WERI-Rb-1 (cell line): ENCODE results near the gene PCDH18.

ENCODE experiments used
- DNase-seq: peaks from one replicate; pipeline ENCODE4 v3.0.0-alpha.2; 2020
- H3K27ac ChIP-seq: fragments of 250-450 bp; sonication (Bioruptor Pico); 2 replicates; pipeline ENCODE4 v1.5.1; 2020; ENCODE audit warnings: mild to moderate bottlenecking, moderate library complexity
- H3K27me3 ChIP-seq: fragments of 250-450 bp; sonication (Bioruptor Pico); 2 replicates; pipeline ENCODE4 v1.5.1; 2021; ENCODE audit warnings: mild to moderate bottlenecking, low read depth, moderate library complexity; ENCODE audit not compliant: insufficient read depth, severe bottlenecking
- H3K36me3 ChIP-seq: fragments of 250-450 bp; sonication (Bioruptor Pico); 2 replicates; pipeline ENCODE4 v1.5.1; 2020; ENCODE audit warnings: mild to moderate bottlenecking, moderate library complexity
- H3K4me3 ChIP-seq: 2 replicates; pipeline ENCODE4 v1.5.1; 2011; ENCODE audit warnings: low read depth, mild to moderate bottlenecking, control low read depth, low read length
- H3K9me3 ChIP-seq: fragments of 250-450 bp; sonication (Bioruptor Pico); 2 replicates; pipeline ENCODE4 v1.5.1; 2021; ENCODE audit warnings: mild to moderate bottlenecking, moderate library complexity; ENCODE audit not compliant: severe bottlenecking
- CTCF ChIP-seq: IDR thresholded peaks from 2 replicates; pipeline ENCODE4 v1.5.1; 2011; ENCODE audit warnings: low read depth, mild to moderate bottlenecking, control low read depth, inconsistent platforms, low read length

The PCDH18 gene

DNA sequence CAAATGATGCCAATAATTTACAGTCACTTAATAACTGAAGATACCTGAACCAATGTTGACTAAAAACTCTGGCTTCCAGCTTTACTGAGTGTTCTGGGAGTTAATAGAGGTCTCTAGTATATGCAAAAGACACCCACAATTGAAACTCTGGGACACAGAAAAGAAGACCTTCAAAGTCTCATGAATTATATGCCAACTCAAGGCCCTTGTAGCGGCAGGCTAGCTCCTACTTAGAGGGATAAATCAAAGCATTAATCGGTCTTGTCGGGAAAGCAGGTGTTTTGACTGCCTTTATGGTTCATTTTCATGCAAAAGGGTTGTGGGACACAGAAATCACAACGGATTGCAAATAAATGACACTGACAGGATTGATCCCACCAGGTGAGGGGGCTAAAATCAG lies 55.9 kb downstream of the PCDH18 start:
- TF ChIP-seq CTCF = no peak
- no peaks in the 10 kb centered on the region for H3K27me3 ChIP-seq

GRCh38 chr4:137474711-137475301 lies 57.5 kb downstream of the PCDH18 start:
- H3K9me3 ChIP-seq = no peaks in the 10 kb centered on the region
- no peaks in the 10 kb centered on the region for H3K36me3 ChIP-seq
- TF ChIP-seq CTCF = no peak
- DNase-seq = no peak
- no peaks in the 10 kb centered on the region for H3K27me3 ChIP-seq
- no peak overlapping the region for H3K27ac ChIP-seq
- H3K4me3 ChIP-seq = no peak overlapping the region

More for the DNA sequence above, 55.9 kb downstream of the PCDH18 start:
- no peak overlapping the region for H3K27ac ChIP-seq
- DNase-seq = peak; percentile 32
- H3K9me3 ChIP-seq = no peaks in the 10 kb centered on the region
- no peaks in the 10 kb centered on the region for H3K36me3 ChIP-seq
- no peak overlapping the region for H3K4me3 ChIP-seq

- Histone ChIP-seq H3K9me3 (peaks cover 8% of the 10 kb centered on the region), H3K4me3 (no peak overlapping the region), H3K27ac (no peak overlapping the region), H3K27me3 (no peaks in the 10 kb centered on the region), H3K36me3 (no peaks in the 10 kb centered on the region)
- TF ChIP-seq CTCF = no peak
- DNase-seq = no peak
Observed at GRCh38 chr4:137471895-137472294, 60.4 kb downstream of the PCDH18 start.

DNA sequence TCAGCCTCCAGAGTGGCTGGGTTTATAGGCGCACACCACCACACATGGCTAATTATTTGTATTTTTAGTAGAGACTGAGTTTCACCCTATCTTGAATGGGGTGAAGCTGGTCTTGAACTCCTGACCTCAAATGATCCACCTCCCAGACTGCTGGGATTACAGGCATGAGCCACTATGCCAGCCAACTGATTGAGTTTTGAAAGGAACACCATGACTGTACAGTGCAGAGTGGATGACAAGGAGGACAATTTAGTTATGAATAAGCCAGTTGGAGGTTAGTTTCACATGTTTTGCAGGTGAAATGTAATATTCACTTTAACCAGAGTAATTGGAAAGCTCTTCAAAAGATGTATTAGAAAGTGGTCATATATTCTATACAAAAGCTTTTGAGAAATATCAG lies 60.8 kb downstream of the PCDH18 start:
- Histone ChIP-seq H3K4me3 (no peak overlapping the region), H3K36me3 (no peaks in the 10 kb centered on the region), H3K27me3 (no peaks in the 10 kb centered on the region), H3K27ac (no peak overlapping the region), H3K9me3 (peaks cover 8% of the 10 kb centered on the region)
- TF ChIP-seq CTCF = no peak
- no peak for DNase-seq

DNA sequence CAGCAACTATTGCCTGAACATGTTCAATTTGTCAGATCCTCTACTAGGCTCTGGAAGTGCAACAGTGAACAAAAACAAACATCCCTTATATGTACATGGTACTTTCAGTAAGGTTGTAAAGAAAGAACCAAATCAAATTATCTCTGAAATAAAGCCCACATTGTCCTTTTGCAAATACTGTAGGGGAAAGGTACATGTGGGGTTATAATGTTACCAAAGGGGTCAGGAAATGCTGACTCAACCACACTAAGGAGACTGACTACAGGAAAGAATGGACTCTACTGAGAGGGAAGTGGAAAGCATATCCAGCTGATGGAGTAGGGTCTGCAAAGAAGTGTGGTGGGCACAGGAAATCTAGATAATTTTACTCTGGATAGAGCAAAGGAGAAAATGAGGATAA lies 61.5 kb downstream of the PCDH18 start:
- H3K4me3 ChIP-seq = no peak overlapping the region
- H3K9me3 ChIP-seq = peaks cover 8% of the 10 kb centered on the region
- no peak overlapping the region for H3K27ac ChIP-seq
- DNase-seq = no peak
- no peaks in the 10 kb centered on the region for H3K27me3 ChIP-seq
- H3K36me3 ChIP-seq = no peaks in the 10 kb centered on the region
- no peak for TF ChIP-seq CTCF
